ENCODE measurements around the gene NLK.

Gene NLK

GRCh38 chr17:28053725-28054124 is 11.2 kb downstream of the NLK start:
- no peak for TF ChIP-seq CTCF (conservative IDR thresholded peaks at IDR 0.05; ENCODE audit: low read depth, low read length)
- no peak overlapping the region for H3K4me3 ChIP-seq (ENCODE audit: low read depth, low read length)
- DNase-seq (ENCODE audit: low read depth): no peak

GRCh38 chr17:28055546-28056275 is 13.2 kb downstream of the NLK start:
- TF ChIP-seq CTCF (conservative IDR thresholded peaks at IDR 0.05; ENCODE audit: low read depth, low read length): no peak
- DNase-seq (ENCODE audit: low read depth): no peak
- H3K4me3 ChIP-seq (ENCODE audit: low read depth, low read length): no peak overlapping the region

GRCh38 chr17:28056276-28056620 is 13.8 kb downstream of the NLK start:
- no peak for TF ChIP-seq CTCF (conservative IDR thresholded peaks at IDR 0.05; ENCODE audit: low read depth, low read length)
- no peak for DNase-seq (ENCODE audit: low read depth)
- H3K4me3 ChIP-seq (ENCODE audit: low read depth, low read length): no peak overlapping the region

GRCh38 chr17:28057731-28058246 is 15.3 kb downstream of the NLK start:
- peak; percentile 64 for DNase-seq (ENCODE audit: low read depth)
- no peak for TF ChIP-seq CTCF (conservative IDR thresholded peaks at IDR 0.05; ENCODE audit: low read depth, low read length)

GRCh38 chr17:28059675-28060074 is 17.2 kb downstream of the NLK start:
- DNase-seq (ENCODE audit: low read depth): no peak

More at GRCh38 chr17:28057731-28058246, 15.3 kb downstream of the NLK start:
- no peak overlapping the region for H3K4me3 ChIP-seq (ENCODE audit: low read depth, low read length)

GRCh38 chr17:28065706-28066105 is 23.2 kb downstream of the NLK start:
- no peak for DNase-seq (ENCODE audit: low read depth)
- no peak for TF ChIP-seq CTCF (conservative IDR thresholded peaks at IDR 0.05; ENCODE audit: low read depth, low read length)
- H3K4me3 ChIP-seq (ENCODE audit: low read depth, low read length): no peak overlapping the region

More at GRCh38 chr17:28059675-28060074, 17.2 kb downstream of the NLK start:
- no peak for TF ChIP-seq CTCF (conservative IDR thresholded peaks at IDR 0.05; ENCODE audit: low read depth, low read length)
- H3K4me3 ChIP-seq (ENCODE audit: low read depth, low read length): no peak overlapping the region

- TF ChIP-seq CTCF (conservative IDR thresholded peaks at IDR 0.05; ENCODE audit: low read depth, low read length): no peak
- no peak for DNase-seq (ENCODE audit: low read depth)
- H3K4me3 ChIP-seq (ENCODE audit: low read depth, low read length): no peak overlapping the region
Measured at GRCh38 chr17:28069061-28069460, 26.6 kb downstream of the NLK start.

All from choroid plexus epithelial cell (primary cell).